Tibial nerve (tissue), 4 donors: ENCODE measurements around the gene PRKG1. TPM values are rescaled to one million over a fixed set of nuclear protein-coding genes. Genes with fewer than 3 reads are reported as not detected.
A peak's percentile ranks its signal among the peaks of the same experiment; 100 is the strongest.

Experiments used
- DNase-seq, 2 donors: peaks; one replicate each; pipeline ENCODE4 v3.0.0-alpha.2; 2019; ENCODE audit warnings: low spot score in 2 of 2
- H3K27ac ChIP-seq, 4 donors: fragments of 200-600 bp; sonication (generic) in 3 of 4; one replicate each; pipeline ENCODE4 v1.5.1; 2017 to 2019; ENCODE audit warnings: mild to moderate bottlenecking in 1 of 4
- H3K27me3 ChIP-seq, 2 donors: fragments of 200-600 bp; sonication (generic) in 1 of 2; one replicate each; pipeline versions ENCODE4 v1.5.1 to v1.6.0; 2017 to 2019
- H3K36me3 ChIP-seq, 3 donors: fragments of 200-600 bp; sonication (generic); one replicate each; pipeline ENCODE4 v1.5.1; 2018 to 2019
- H3K4me1 ChIP-seq, 4 donors: fragments of 200-600 bp; sonication (generic) in 3 of 4; one replicate each; pipeline ENCODE4 v1.5.1; 2017 to 2019
- H3K4me3 ChIP-seq, 4 donors: fragments of 200-600 bp; sonication (generic) in 3 of 4; one replicate each; pipeline ENCODE4 v1.5.1; 2017 to 2019; ENCODE audit warnings: mild to moderate bottlenecking in 1 of 4, moderate library complexity in 1 of 4
- H3K9me3 ChIP-seq, 4 donors: fragments of 200-600 bp; sonication (generic) in 3 of 4; one replicate each; pipeline ENCODE4 v1.5.1; 2017 to 2019
- CTCF ChIP-seq, 5 experiments: fragments of 200-600 bp in 3 of 5; fragments of 450-650 bp in 2 of 5; sonication (generic) in 3 of 5; IDR thresholded peaks; one replicate each; pipeline ENCODE4 v1.5.1; 2016 to 2019; ENCODE audit warnings: antibody characterized with exemption in 5 of 5, mild to moderate bottlenecking in 3 of 5, moderate library complexity in 2 of 5
- EP300 ChIP-seq, 2 donors: sonication (generic); formaldehyde crosslinking; IDR thresholded peaks; one replicate each; pipeline ENCODE4 v1.6.1; 2017; ENCODE audit warnings: antibody characterized with exemption in 2 of 2, mild to moderate bottlenecking in 1 of 2
- POLR2A ChIP-seq, 2 donors: fragments of 450-650 bp; IDR thresholded peaks; one replicate each; pipeline ENCODE4 v1.6.1; 2017; ENCODE audit warnings: antibody characterized with exemption in 2 of 2, mild to moderate bottlenecking in 2 of 2, moderate library complexity in 2 of 2
- WGBS, 2 donors: methylation state at CpG; one replicate each; pipeline ENCODE4 v1.1.5; 2018; 5-methylcytosine and 5-hydroxymethylcytosine counted together
- total RNA-seq, 4 donors: library from RNA; depleted of rRNA; stranded (reverse); fragments of >200 nt; gene quantifications; one replicate each; pipeline ENCODE4 v1.1.0, GENCODE V29; 2016

Gene PRKG1
- total RNA-seq, 4 donors from 2014 or later = 8.7 to 35.0 (median 14.8) TPM

GRCh38 chr10:51108406-51108805, 34.1 kb downstream of the PRKG1 start:
- TF ChIP-seq CTCF (IDR thresholded peaks at IDR 0.05) = no peak
- TF ChIP-seq EP300 (IDR thresholded peaks at IDR 0.05) = no peak
- TF ChIP-seq POLR2A (IDR thresholded peaks at IDR 0.05) = no peak
- Histone ChIP-seq H3K4me1 (no peaks in the 10 kb centered on the region), H3K27me3 (no peaks in the 10 kb centered on the region), H3K9me3 (no peaks in the 10 kb centered on the region), H3K27ac (no peak overlapping the region), H3K4me3 (no peak overlapping the region), H3K36me3 (no peaks in the 10 kb centered on the region)
- 63 to 78% methylated on average over 1 of the region's 1 CpG for WGBS, 2 donors
- no peak for DNase-seq

- no peak for TF ChIP-seq POLR2A (IDR thresholded peaks at IDR 0.05)
- TF ChIP-seq CTCF (IDR thresholded peaks at IDR 0.05) = no peak
- no peak for TF ChIP-seq EP300 (IDR thresholded peaks at IDR 0.05)
- Histone ChIP-seq H3K36me3 (no peaks in the 10 kb centered on the region), H3K9me3 (no peaks in the 10 kb centered on the region), H3K27ac (no peak overlapping the region), H3K27me3 (no peaks in the 10 kb centered on the region), H3K4me1 (no peaks in the 10 kb centered on the region), H3K4me3 (no peak overlapping the region)
- no peak for DNase-seq
- 58 to 60% methylated on average over 4 of the region's 4 CpGs for WGBS, 2 donors
Observed at GRCh38 chr10:51109801-51110533, 35.7 kb downstream of the PRKG1 start.

- Histone ChIP-seq H3K9me3 (no peaks in the 10 kb centered on the region), H3K36me3 (no peaks in the 10 kb centered on the region), H3K4me1 (no peaks in the 10 kb centered on the region), H3K27ac (no peak overlapping the region), H3K4me3 (no peak overlapping the region), H3K27me3 (no peaks in the 10 kb centered on the region)
- no peak for DNase-seq
- WGBS, 2 donors = 94 to 97% methylated on average over 4 of the region's 4 CpGs
- TF ChIP-seq CTCF (IDR thresholded peaks at IDR 0.05) = no peak
- TF ChIP-seq POLR2A (IDR thresholded peaks at IDR 0.05) = no peak
- TF ChIP-seq EP300 (IDR thresholded peaks at IDR 0.05) = no peak
Observed at GRCh38 chr10:51112013-51112412, 37.7 kb downstream of the PRKG1 start.

- Histone ChIP-seq H3K4me3 (no peak overlapping the region), H3K27ac (no peak overlapping the region), H3K36me3 (no peaks in the 10 kb centered on the region), H3K27me3 (no peaks in the 10 kb centered on the region), H3K9me3 (no peaks in the 10 kb centered on the region), H3K4me1 (no peaks in the 10 kb centered on the region)
- no peak for TF ChIP-seq EP300 (IDR thresholded peaks at IDR 0.05)
- no peak for TF ChIP-seq POLR2A (IDR thresholded peaks at IDR 0.05)
- TF ChIP-seq CTCF (IDR thresholded peaks at IDR 0.05) = no peak
- 90 to 100% methylated on average over 1 of the region's 1 CpG for WGBS, 2 donors
- DNase-seq = no peak
Observed at GRCh38 chr10:51113007-51113406, 38.7 kb downstream of the PRKG1 start.

- peaks cover 0 to 14% (median 0%) of the 10 kb centered on the region in 4 donors for H3K4me1 ChIP-seq
- TF ChIP-seq POLR2A (IDR thresholded peaks at IDR 0.05) (no peak), CTCF (IDR thresholded peaks at IDR 0.05) (no peak), EP300 (IDR thresholded peaks at IDR 0.05) (no peak)
- no peaks in the 10 kb centered on the region for H3K27me3 ChIP-seq
- H3K27ac ChIP-seq = peak overlapping the region in 1 of 4 donors; percentile 13
- WGBS, 2 donors = 61 to 74% methylated on average over 3 of the region's 3 CpGs
- no peaks in the 10 kb centered on the region for H3K9me3 ChIP-seq
- no peaks in the 10 kb centered on the region for H3K36me3 ChIP-seq
- H3K4me3 ChIP-seq = no peak overlapping the region
- DNase-seq = no peak
Observed at GRCh38 chr10:51117053-51117660, 42.9 kb downstream of the PRKG1 start.
